Smooth muscle cell of bladder (primary cell): ENCODE data around the gene SHF. TPM values are rescaled to one million over a fixed set of nuclear protein-coding genes. Genes with fewer than 3 reads are reported as not detected.

Source experiments
- total RNA-seq: library from RNA; depleted of rRNA; stranded (reverse); fragments of >200 nt; gene quantifications from 2 replicates; pipeline ENCODE4 v1.2.3, GENCODE V29; 2014

The SHF gene
- 2.0 and 2.8 TPM in 2 replicates for total RNA-seq

GRCh38 chr15:45187894-45188830, at the start of gene SHF:
Gene SHF, minus strand, starts transcription at chr15:45187966. Its CDS starts 15 bp downstream, at chr15:45187951.

GRCh38 chr15:45129651-45130129, 58.1 kb downstream of the SHF start, which contains the start of the genes DUOX1 and DUOXA1:
Gene DUOX1, plus strand, starts transcription at chr15:45129994. Its CDS starts 1,973 bp downstream, at chr15:45131967.
Gene DUOXA1, minus strand, starts transcription at chr15:45129879. Its CDS starts 6,865 bp downstream, at chr15:45123014.

Other genes starting within 250 kb of the SHF start
- not detected in 2 replicates for gene TERB2, start 231.3 kb downstream of the SHF start, total RNA-seq
- 6.7 and 7.0 TPM in 2 replicates for gene SORD, start 164.8 kb downstream of the SHF start, total RNA-seq
- under 0.01 TPM in 1 of 2 replicates, not detected in the other for gene DUOX2, start 73.8 kb downstream of the SHF start, total RNA-seq
- not detected in 2 replicates for gene DUOXA2, start 73.6 kb downstream of the SHF start, total RNA-seq
- not detected in 2 replicates for gene DUOXA1, start 58.1 kb downstream of the SHF start, total RNA-seq
- gene DUOX1, start 58.0 kb downstream of the SHF start, total RNA-seq: under 0.01 TPM in 2 replicates
- under 0.01 TPM in 1 of 2 replicates, not detected in the other for gene SLC28A2, start 64.3 kb upstream of the SHF start, total RNA-seq
- gene GATM, start 190.6 kb upstream of the SHF start, total RNA-seq: 0.14 and 0.55 TPM in 2 replicates